Measurements from ENCODE around the gene DEK.

DNA sequence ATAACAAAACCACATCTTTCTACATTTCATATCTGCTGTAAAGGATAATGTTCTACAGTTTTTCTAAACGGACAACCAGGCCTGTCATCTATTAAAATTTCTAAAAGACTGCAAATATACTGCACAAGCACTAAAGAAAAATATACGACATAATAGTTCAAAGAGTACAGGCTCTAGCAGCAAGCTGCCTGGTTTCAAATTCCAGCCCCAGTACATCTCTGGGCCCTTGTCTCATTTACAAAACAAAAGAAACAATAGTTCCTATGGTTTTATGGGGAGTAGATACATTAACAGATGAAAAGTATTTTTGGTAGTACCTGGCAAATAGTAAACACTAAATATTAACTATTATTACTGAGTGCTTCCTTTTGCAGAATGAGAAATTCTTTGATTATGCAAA, 24.1 kb downstream of the DEK start:
- TF ChIP-seq ARNTL (CRISPR knock-in tag; IDR thresholded peaks at IDR 0.05; ENCODE audit: borderline replicate concordance, low read depth) (no peak), ZNF8 (CRISPR knock-in tag; IDR thresholded peaks at IDR 0.05) (no peak), ZFP3 (CRISPR knock-in tag; IDR thresholded peaks at IDR 0.05) (no peak), ESRRG (CRISPR knock-in tag; IDR thresholded peaks at IDR 0.05) (no peak)
- TF ChIP-seq, protein P1, sequence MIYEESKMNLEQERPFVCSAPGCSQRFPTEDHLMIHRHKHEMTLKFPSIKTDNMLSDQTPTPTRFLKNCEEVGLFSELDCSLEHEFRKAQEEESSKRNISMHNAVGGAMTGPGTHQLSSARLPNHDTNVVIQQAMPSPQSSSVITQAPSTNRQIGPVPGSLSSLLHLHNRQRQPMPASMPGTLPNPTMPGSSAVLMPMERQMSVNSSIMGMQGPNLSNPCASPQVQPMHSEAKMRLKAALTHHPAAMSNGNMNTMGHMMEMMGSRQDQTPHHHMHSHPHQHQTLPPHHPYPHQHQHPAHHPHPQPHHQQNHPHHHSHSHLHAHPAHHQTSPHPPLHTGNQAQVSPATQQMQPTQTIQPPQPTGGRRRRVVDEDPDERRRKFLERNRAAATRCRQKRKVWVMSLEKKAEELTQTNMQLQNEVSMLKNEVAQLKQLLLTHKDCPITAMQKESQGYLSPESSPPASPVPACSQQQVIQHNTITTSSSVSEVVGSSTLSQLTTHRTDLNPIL (CRISPR knock-in tag; IDR thresholded peaks at IDR 0.05; ENCODE audit: low read depth), result no peak
- TF ChIP-seq, protein P2, sequence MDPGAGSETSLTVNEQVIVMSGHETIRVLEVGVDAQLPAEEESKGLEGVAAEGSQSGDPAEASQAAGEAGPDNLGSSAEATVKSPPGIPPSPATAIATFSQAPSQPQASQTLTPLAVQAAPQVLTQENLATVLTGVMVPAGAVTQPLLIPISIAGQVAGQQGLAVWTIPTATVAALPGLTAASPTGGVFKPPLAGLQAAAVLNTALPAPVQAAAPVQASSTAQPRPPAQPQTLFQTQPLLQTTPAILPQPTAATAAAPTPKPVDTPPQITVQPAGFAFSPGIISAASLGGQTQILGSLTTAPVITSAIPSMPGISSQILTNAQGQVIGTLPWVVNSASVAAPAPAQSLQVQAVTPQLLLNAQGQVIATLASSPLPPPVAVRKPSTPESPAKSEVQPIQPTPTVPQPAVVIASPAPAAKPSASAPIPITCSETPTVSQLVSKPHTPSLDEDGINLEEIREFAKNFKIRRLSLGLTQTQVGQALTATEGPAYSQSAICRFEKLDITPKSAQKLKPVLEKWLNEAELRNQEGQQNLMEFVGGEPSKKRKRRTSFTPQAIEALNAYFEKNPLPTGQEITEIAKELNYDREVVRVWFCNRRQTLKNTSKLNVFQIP (CRISPR knock-in tag; IDR thresholded peaks at IDR 0.05; ENCODE audit: borderline replicate concordance, low read depth), result no peak
- TF ChIP-seq, protein P3, sequence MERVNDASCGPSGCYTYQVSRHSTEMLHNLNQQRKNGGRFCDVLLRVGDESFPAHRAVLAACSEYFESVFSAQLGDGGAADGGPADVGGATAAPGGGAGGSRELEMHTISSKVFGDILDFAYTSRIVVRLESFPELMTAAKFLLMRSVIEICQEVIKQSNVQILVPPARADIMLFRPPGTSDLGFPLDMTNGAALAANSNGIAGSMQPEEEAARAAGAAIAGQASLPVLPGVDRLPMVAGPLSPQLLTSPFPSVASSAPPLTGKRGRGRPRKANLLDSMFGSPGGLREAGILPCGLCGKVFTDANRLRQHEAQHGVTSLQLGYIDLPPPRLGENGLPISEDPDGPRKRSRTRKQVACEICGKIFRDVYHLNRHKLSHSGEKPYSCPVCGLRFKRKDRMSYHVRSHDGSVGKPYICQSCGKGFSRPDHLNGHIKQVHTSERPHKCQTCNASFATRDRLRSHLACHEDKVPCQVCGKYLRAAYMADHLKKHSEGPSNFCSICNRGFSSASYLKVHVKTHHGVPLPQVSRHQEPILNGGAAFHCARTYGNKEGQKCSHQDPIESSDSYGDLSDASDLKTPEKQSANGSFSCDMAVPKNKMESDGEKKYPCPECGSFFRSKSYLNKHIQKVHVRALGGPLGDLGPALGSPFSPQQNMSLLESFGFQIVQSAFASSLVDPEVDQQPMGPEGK (CRISPR knock-in tag; IDR thresholded peaks at IDR 0.05; ENCODE audit: borderline replicate concordance), result no peak

Data from SK-N-SH treated with all-trans-retinoic acid at 6 μM for 48 hours (cell line).